NT2/D1 (cell line): ENCODE results near the gene SDHAF3.
"Not testable (repeated sequence)": the region's sequence is repeated elsewhere in the genome, so short reads cannot be mapped to it uniquely, and the experiment has no call there.

Experiments used
- DNase-seq: peaks from one replicate; pipeline ENCODE4 v3.0.0-alpha.2; 2011; ENCODE audit warnings: low read depth, low spot score
- H3K27me3 ChIP-seq: 2 replicates; pipeline ENCODE4 v1.6.0; 2011; ENCODE audit warnings: mild to moderate bottlenecking; ENCODE audit not compliant: insufficient read length, insufficient read depth
- H3K36me3 ChIP-seq: 2 replicates; pipeline ENCODE4 v1.6.1; 2011; ENCODE audit warnings: mild to moderate bottlenecking, low read length, mixed read lengths; ENCODE audit not compliant: insufficient read depth, insufficient read length
- H3K4me1 ChIP-seq: 2 replicates; pipeline ENCODE4 v1.5.1; 2011; ENCODE audit not compliant: insufficient read depth, insufficient read length
- H3K4me3 ChIP-seq: 2 replicates; pipeline ENCODE4 v1.5.1; 2011; ENCODE audit warnings: low read depth; ENCODE audit not compliant: insufficient read length
- H3K9ac ChIP-seq: 2 replicates; pipeline ENCODE4 v1.6.0; 2011; ENCODE audit warnings: low read depth; ENCODE audit not compliant: insufficient read length
- H3K9me3 ChIP-seq: 2 replicates; pipeline ENCODE4 v1.5.1; 2011; ENCODE audit warnings: mild to moderate bottlenecking, low read length; ENCODE audit not compliant: insufficient read depth
- SUZ12 ChIP-seq: IDR thresholded peaks from 2 replicates; pipeline ENCODE4 v1.6.1; 2011; ENCODE audit not compliant: insufficient read length, insufficient read depth; ENCODE audit errors: extremely low read depth
- YY1 ChIP-seq: IDR thresholded peaks from 2 replicates; pipeline ENCODE4 v1.6.1; 2011; ENCODE audit not compliant: insufficient read length, insufficient read depth
- ZNF274 ChIP-seq: IDR thresholded peaks from 2 replicates; pipeline ENCODE4 v1.6.1; 2011; ENCODE audit warnings: mild to moderate bottlenecking, low read depth, low read length

Gene SDHAF3

GRCh38 chr7:97116308-97116707 is 1.2 kb upstream of the SDHAF3 start:
- Histone ChIP-seq H3K4me3 (no peak overlapping the region), H3K27me3 (no peaks in the 10 kb centered on the region), H3K36me3 (no peaks in the 10 kb centered on the region), H3K9me3 (no peaks in the 10 kb centered on the region; the same call in 1 of the 2 replicates), H3K9ac (no peak overlapping the region), H3K4me1 (no peaks in the 10 kb centered on the region)
- DNase-seq, result no peak
- TF ChIP-seq ZNF274, result no peak
- no peak for TF ChIP-seq SUZ12
- TF ChIP-seq YY1, result no peak

GRCh38 chr7:97117035-97117371 is 495 bp upstream of the SDHAF3 start:
- H3K9ac ChIP-seq, result peak overlapping the region; percentile 94
- H3K4me3 ChIP-seq, result peak overlapping the region; percentile 25
- H3K9me3 ChIP-seq, result no peaks in the 10 kb centered on the region; the same call in 1 of the 2 replicates
- DNase-seq, result no peak
- H3K27me3 ChIP-seq, result no peaks in the 10 kb centered on the region
- no peaks in the 10 kb centered on the region for H3K36me3 ChIP-seq
- TF ChIP-seq ZNF274, result no peak
- no peaks in the 10 kb centered on the region for H3K4me1 ChIP-seq

GRCh38 chr7:97118306-97118917 is 914 bp downstream of the SDHAF3 start:
- H3K27me3 ChIP-seq, result no peaks in the 10 kb centered on the region
- TF ChIP-seq YY1 (no peak), SUZ12 (no peak), ZNF274 (no peak)
- H3K4me1 ChIP-seq, result no peaks in the 10 kb centered on the region
- DNase-seq, result no peak
- peak overlapping the region; percentile 94 for H3K9ac ChIP-seq
- peak overlapping the region; percentile 96 for H3K4me3 ChIP-seq
- H3K9me3 ChIP-seq, result no peaks in the 10 kb centered on the region; the same call in 1 of the 2 replicates
- H3K36me3 ChIP-seq, result no peaks in the 10 kb centered on the region

- Histone ChIP-seq H3K4me3 (no peak overlapping the region), H3K9me3 (no peaks in the 10 kb centered on the region; the same call in 1 of the 2 replicates), H3K4me1 (no peaks in the 10 kb centered on the region), H3K36me3 (no peaks in the 10 kb centered on the region), H3K27me3 (no peaks in the 10 kb centered on the region), H3K9ac (no peak overlapping the region)
- DNase-seq, result no peak
- no peak for TF ChIP-seq ZNF274
- no peak for TF ChIP-seq YY1
- no peak for TF ChIP-seq SUZ12
Measured at GRCh38 chr7:97119747-97120146, 2.2 kb downstream of the SDHAF3 start.

- DNase-seq, result no peak
- Histone ChIP-seq H3K4me1 (no peaks in the 10 kb centered on the region), H3K27me3 (no peaks in the 10 kb centered on the region), H3K9me3 (no peaks in the 10 kb centered on the region; the same call in 1 of the 2 replicates), H3K36me3 (no peaks in the 10 kb centered on the region), H3K9ac (no peak overlapping the region), H3K4me3 (no peak overlapping the region)
- TF ChIP-seq SUZ12 (no peak), ZNF274 (no peak), YY1 (no peak)
Measured at GRCh38 chr7:97120713-97121457, 3.4 kb downstream of the SDHAF3 start.

GRCh38 chr7:97123115-97123514 is 5.6 kb downstream of the SDHAF3 start:
- DNase-seq, H3K9me3 ChIP-seq, H3K27me3 ChIP-seq, H3K4me1 ChIP-seq, H3K4me3 ChIP-seq, H3K36me3 ChIP-seq, H3K9ac ChIP-seq: not testable (repeated sequence)

- no peaks in the 10 kb centered on the region for H3K4me1 ChIP-seq
- DNase-seq, result no peak
- TF ChIP-seq ZNF274 (no peak), SUZ12 (no peak), YY1 (no peak)
- H3K9ac ChIP-seq, result no peak overlapping the region
- no peaks in the 10 kb centered on the region for H3K27me3 ChIP-seq
- peaks cover 10% of the 10 kb centered on the region; the same call in 1 of the 2 replicates for H3K9me3 ChIP-seq
- no peak overlapping the region for H3K4me3 ChIP-seq
- H3K36me3 ChIP-seq, result no peaks in the 10 kb centered on the region
Measured at GRCh38 chr7:97126483-97127171, 9.1 kb downstream of the SDHAF3 start.
